Limb (tissue), 2 donors: Measurements from ENCODE around the gene KRT16.
"Not testable (repeated sequence)": the region's sequence is repeated elsewhere in the genome, so short reads cannot be mapped to it uniquely, and the experiment has no call there.

Experiments used
- DNase-seq, 2 donors: peaks; one replicate each; pipeline ENCODE4 v3.0.0-alpha.2; 2016; ENCODE audit errors: extremely low spot score in 2 of 2

The KRT16 gene

DNA sequence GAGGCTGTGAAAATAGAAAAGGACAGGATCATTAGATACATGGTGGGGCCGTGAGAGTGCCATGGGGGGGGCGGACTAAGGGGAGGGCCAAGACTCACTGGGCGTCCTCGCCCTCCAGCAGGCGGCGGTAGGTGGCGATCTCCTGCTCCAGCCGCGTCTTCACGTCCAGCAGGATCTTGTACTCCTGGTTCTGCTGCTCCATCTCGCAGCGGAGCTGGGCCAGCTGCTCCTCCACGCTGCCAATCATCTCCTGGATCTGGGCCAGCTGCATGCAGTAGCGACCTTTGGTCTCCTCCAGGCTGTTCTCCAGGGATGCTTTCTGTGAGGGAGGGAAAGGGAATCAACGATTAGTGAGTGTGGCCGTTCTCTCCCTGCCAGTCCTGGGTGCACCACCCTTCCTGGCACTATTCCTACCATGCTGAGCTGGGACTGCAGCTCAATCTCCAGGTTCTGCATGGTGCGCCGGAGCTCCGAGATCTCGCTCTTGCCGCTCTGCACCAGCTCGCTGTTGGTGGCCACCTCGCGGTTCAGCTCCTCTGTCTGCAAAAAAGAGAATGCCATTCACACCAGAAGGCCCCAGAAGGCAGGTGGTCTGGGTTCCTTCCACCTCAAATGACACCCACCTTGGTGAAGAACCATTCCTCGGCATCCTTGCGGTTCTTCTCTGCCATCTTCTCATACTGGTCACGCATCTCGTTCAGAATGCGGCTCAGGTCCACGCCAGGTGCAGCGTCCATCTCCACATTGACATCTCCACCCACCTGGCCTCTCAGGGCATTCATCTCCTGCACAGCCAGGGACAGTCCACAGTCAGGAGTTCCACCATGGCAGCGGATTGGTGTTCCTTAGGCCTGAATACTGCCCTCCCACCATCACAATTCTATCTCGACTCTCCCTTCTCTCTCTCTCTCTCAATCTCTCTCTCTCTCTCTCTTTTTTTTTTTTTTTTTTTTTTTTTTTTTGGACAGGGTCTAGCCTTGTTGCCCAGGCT is 29.1 kb downstream of the KRT16 start:
- DNase-seq = no peak

DNA sequence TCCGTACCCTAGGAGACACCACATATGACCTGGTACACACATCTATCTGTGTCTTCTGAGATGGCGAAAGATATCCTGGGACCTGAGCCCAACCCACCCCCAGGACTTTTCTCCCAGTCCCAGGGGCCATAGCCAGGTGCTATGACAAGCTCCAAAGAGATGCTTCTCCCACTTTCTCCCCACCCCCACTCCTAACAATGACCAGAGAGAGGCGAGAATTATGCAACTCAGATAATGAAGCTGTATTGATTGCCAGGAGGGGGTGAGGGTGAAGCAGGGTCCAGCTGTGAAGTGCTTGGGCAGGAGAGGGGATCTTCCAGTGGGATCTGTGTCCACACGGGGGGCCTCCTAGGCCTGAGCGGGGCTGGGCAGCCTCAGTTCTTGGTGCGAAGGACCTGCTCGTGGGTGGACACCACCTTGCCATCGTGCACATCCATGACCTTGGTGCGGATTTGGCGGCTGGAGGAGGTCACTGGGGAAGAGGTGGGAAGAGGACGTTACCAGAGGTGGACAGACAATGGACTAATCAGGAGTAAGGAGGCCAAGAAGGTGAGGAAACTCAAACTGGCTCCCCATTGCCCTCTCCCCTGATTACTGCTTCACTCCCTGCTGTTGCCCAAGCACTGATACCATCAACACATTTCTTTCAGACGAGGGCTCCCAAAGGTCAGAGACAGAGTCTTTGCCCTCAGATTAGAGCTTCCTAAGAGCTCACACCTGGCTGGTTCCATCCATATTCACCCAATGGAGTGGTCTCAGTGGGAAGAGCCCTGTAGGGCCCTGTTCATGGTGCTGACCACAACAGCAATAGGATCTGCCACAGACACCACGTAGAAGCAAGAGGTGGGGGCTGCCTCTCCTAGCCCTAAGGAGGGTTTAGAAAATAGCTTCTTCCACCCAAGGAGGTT is 30.3 kb downstream of the KRT16 start:
- DNase-seq = not testable (repeated sequence)

DNA sequence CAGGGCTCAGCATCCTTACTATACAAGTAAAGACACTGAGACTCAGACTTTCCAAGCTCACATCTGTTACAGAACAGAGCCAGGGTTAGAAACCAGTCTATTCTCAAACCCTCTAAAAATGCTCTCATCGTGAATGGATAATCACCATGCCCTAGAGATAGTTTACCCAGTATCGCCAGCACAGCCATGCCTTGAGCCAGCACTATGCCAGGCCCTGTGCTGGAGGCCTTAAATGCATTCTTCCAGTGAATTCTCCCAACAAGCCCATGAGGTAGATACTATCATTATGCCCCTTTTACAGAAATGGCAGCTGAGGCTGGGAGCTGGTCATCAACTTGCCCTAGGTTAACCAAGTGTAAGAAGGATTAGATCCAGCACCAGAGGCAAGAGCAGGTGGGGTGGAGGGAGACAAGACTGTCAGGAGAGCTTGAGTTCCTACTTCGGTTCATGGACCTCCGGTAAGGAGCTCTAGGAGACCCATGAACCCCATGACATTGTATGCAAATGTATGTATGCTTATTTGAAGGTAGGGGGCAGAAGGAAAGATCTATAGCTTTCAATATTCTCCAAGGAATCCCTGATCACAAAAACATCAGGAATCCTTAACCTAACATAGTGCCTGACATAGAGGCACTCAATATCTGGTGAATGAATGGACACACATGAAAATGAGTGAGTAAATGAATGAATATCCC is 31.1 kb downstream of the KRT16 start:
- no peak for DNase-seq

DNA sequence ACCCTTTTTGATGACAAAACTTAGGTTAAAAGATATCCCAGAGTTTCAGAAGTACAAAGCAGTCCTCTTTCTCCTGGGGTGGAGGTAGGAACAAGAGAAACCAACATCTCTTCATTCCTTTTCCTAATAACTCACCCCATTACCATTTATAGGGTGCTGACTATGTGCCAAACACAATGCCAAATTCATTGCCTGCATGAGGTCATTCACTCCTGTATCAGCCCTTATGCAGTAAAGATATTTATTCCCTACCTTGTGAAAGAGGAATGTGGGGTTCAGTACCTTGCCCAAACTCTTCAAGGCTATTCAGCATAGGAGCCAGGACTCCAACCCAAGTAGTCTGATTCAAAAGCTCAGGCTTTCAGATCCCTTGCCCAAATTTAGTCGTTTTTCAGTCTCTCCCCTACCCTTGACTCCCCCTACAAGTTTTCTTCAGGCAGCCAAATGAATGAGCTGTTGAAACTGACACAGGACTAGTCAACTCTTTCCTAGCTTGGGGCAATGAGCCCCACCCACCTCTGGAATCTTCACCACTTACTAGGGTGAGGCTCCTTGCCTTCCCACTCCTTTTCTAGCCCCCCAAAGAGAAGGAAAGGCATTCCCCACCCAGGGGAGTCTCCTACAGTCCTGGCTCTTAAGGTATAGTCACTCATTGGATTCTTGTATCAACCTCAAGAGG is 31.7 kb downstream of the KRT16 start:
- no peak for DNase-seq

DNA sequence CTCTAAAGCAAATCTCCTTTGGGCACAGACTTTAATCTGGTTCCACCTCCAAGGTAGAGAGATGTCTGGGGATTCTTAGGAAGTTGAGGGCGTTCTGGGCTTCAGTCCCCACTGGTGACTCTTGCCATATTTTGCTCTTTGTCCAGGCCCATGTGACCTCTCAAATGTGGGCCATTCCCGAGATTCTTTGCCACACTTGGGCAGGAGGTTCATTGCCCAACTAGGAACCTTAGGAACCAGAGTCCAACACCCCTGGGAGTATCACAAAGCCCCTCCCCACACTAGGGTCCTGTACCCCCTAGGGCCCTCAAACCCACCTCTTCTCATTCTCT is 32.4 kb downstream of the KRT16 start:
- DNase-seq = no peak

DNA sequence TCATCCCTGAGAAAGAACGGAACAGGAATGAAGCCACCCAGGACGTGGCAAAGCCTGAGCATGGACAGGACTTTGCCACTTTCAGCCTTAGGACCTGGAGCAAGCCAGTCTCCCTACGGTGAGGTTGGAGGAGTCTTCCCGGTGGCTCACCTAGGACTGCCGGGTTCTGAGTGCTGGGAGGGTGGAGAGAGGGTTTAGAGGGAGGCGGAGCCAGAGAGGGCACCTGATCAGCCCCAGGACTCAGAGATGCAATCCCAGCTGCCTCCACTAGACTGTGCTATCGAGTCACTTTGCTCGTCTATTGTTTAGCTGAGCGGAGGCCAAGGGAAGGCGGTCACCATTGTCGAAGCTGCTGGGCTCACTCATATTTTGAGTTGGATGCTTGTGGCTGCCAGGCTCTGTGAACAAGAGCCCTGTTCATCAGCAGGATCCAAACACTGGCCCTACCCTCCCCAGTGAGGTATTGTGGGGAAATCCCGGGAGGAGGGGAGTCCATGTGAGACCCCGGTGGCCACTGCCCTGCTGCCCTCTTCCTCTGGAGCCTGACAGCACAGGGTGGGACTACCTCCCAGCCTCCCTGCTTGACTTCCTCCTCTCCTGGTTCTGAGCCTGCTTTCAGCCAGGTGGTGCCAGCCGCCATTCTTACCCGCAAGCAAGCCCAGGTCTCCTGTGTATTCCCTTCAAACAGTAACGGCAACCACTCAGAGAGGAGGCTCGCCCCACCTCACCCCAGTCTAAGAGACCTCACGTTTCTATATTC is 32.9 kb downstream of the KRT16 start:
- DNase-seq = peak; percentile 74 to 82

DNA sequence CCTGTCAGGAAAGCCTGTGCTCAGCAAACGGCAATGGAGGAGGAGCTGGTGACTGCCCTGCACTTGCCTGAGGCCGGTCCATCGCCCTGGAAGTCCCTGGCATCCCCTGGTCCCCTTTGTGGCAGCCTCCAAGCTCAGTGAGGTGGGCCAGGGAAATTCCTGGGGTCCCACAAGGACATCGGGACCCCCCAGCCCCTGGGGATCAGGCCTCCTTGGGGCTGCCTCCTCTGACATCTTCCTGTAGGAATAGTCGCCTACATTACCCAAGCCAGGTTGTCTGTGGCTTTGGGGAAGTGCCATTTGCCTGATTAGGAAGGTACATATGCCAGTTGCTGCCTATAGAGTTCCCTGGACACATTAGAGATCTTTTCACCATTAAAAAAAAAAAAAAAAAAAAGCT is 33.6 kb downstream of the KRT16 start:
- DNase-seq = no peak

DNA sequence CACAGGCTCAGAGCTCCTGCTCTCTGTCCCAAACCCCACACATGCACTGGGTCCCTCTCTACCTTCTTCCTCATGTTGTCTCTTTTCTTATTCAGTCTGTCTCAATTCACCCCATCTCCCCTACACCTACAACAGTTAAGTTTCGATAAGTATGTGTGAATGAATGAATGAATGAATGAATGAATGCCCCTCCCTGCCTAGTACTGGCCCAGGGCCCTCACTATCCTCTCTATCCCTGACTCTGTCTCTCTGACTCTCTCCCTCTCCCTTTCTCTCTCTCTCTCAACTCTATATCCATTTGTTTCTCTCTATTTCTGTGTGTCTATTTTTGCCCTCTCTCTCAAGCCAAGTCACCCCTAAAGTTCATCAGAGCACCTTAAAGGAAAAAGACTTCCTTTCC is 34.0 kb downstream of the KRT16 start:
- no peak for DNase-seq

DNA sequence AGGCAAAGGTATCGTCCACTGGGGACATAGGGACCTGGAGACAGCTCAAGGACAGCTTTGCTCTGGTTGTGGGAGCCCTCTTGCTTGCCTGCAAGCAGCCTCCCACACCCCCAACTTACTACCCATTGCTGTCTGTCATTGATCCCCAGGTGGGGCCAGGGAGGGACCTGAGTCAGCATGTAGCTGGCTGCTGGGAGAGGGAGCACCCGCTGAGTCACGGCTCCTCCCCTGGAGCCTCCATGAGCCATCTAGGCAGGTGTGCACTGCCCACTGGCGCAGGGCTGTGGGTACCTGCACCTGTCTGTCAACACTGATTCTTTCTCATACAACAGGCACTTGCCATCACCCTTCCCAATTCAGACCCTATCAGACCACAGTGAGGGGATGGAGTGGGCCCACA is 35.8 kb downstream of the KRT16 start:
- not testable (repeated sequence) for DNase-seq

DNA sequence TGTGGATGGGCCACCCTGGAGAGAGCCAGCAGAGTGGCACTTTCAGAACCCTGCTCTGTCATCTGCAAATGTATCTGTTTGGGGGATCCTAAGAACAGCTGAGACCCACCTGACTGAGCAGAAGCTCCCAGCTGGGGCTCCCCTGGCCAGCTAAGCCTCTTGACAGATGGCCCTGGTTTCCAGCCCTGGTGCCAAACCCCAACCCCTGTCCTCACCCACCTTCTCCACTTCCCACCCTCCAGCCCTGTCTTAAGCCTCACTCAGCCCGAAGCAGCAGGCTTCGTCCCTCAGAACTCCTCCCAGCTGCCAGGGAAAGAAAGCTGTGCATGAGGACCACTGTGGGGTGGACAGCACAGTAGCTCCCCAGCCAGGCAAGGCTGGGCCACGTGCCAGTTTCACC is 37.2 kb downstream of the KRT16 start:
- DNase-seq = no peak

DNA sequence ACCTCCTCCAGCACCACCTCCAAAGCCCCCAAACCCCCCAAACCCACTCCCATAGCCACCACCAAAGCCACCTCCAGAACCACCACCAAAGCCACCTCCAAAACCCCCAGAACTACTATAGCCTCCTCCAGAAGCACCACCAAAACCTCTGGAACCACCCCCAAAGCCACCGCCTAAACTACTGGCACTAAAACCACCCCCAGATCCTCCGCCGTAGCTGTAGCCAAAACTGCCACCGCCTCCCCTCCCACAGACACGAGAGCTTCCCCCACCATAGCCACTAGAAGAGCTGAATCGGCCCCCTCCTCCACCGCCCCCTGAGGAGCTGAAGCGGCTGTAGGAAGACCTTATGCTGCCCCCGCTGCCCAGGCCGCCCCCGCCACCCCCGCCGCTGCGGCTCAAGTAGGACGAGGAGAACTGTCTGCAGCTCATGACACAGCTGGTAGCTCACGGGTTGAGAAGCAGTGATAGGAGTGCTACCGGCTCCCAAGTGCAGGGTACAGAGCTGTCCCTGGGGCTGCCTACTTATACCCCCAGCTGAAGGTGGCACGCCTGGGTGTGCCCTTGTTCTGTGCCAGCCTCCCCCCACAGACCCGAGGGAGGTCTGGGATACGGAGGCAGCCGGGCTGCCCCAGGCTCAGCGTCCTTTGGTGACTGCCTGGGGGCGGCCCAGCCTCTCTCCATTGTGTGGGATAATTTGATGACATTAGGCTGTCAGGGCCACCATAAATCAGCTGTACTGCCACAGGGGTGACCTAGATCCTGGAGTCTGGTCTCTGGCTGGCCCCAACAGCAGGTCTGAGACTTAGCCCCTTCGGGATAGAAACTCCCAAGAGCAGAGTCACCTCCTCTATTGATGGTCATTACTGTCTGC is 40.8 kb downstream of the KRT16 start, which contains the start of gene KRT9:
Gene KRT9 (minus strand): TSS at position 499 of the 874 bp plus-strand sequence. CDS start 67 bp downstream, at position 432.
- no peak for DNase-seq

DNA sequence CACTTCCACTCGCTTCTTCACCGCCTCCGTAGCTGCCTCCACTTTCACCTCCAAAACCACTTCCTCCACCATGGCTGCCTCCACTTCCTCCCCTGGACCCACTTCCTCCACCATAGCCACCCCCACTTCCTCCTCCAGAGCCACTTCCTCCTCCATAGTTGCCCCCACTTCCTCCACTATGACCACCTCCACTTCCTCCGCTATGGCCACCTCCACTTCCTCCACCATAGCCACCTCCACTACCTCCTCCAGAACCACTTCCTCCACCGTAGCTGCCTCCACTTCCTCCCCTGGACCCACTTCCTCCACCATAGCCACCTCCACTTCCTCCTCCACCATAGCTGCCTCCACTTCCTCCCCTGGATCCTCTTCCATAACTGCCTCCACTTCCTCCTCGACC is 45.2 kb downstream of the KRT16 start:
- no peak for DNase-seq

DNA sequence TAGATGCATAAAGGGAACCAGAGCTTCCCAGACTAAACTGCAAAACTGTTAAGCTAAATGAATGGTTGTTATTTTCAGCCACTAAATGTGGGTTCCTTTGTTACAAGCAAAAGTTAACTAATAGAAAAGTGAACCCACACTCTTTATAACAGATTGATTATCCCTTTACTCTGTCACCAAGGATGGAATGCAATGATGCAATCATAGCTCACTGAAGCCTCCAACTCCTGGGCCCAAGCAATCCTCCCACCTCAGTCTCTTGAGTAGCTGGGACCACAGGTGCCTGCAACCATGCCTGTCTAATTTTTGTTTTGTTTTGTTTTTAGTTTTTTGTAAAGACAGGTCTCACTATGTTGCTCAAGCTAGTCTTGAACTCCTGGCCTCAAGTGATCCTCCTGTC is 47.2 kb downstream of the KRT16 start:
- DNase-seq = no peak

DNA sequence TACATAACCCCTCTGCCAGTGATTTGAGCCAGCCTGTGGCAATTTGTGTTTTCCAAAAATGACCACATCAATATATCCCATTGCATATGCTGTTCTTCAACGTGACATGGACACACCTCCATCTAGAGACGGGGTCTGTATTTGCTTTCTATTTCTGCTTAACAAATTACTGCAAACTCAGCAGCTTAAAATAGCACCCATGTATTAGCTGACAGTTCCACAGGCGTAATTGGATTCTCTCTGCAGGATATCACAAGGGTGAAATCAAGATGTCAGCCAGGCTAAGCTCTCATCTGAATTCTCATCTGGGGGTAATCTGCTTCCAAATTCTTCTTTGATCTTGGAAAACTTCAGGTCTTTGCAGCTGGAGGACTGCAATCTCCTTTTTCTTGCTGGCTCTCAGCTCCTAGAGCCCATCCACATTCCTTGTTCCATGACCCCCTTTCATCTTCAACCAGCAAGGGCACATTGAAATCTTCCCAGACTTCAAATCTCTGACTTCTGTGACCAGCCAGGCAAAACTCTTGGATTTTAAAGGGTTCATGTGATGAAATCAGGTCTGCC is 48.9 kb downstream of the KRT16 start:
- no peak for DNase-seq

DNA sequence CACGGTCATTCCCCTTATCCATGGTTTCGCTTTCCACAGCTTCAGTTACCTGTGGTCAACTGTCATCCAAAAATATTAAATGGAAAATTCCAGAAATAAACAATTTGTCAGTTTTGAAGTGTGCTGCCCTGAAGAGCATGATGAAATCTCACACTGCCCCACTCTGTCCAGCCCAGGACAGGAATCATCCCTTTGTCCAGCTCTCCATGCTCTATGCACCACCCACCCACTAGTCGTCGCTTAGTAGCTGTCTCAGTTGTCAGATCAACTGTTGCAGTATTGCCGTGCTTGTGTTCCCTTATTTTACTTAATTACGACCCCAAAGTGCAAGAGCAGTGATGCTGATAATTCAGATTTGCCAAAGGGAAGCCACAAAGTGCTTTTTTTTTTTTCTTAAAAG is 51.0 kb downstream of the KRT16 start:
- no peak for DNase-seq
